HG03066 (cell line): ENCODE results near the gene TRIM9.

Experiments used
- ATAC-seq: cut with Tn5 transposase; IDR thresholded peaks from one replicate; pipeline ENCODE4 v1.9.1; 2021; ENCODE audit warnings: low read depth; ENCODE audit not compliant: unreplicated experiment

Gene TRIM9

GRCh38 chr14:51094901-51095853, at the start of gene TRIM9:
TSS of gene TRIM9 (minus strand) at chr14:51095105. CDS start at chr14:51094939, 166 bp downstream.
- peak; percentile 98 for ATAC-seq

GRCh38 chr14:51140856-51141255, 46.0 kb upstream of the TRIM9 start:
- no peak for ATAC-seq

- no peak for ATAC-seq
Observed at GRCh38 chr14:51140338-51140737, 45.4 kb upstream of the TRIM9 start.

- no peak for ATAC-seq
Observed at GRCh38 chr14:51139121-51139681, 44.3 kb upstream of the TRIM9 start.

GRCh38 chr14:51138404-51139103, 43.6 kb upstream of the TRIM9 start:
- ATAC-seq = no peak

GRCh38 chr14:51131516-51131915, 36.6 kb upstream of the TRIM9 start:
- no peak for ATAC-seq

GRCh38 chr14:51129130-51129529, 34.2 kb upstream of the TRIM9 start:
- no peak for ATAC-seq

- ATAC-seq = no peak
Observed at GRCh38 chr14:51124029-51124428, 29.1 kb upstream of the TRIM9 start.

GRCh38 chr14:51121096-51121495, 26.2 kb upstream of the TRIM9 start:
- no peak for ATAC-seq

- ATAC-seq = no peak
Observed at GRCh38 chr14:51119411-51120051, 24.6 kb upstream of the TRIM9 start.

- ATAC-seq = no peak
Observed at GRCh38 chr14:51118993-51119392, 24.1 kb upstream of the TRIM9 start.

- ATAC-seq = no peak
Observed at GRCh38 chr14:51117593-51117992, 22.7 kb upstream of the TRIM9 start.

GRCh38 chr14:51116682-51117081, 21.8 kb upstream of the TRIM9 start:
- no peak for ATAC-seq

GRCh38 chr14:51109651-51110050, 14.7 kb upstream of the TRIM9 start:
- no peak for ATAC-seq

- no peak for ATAC-seq
Observed at GRCh38 chr14:51107801-51108200, 12.9 kb upstream of the TRIM9 start.

- no peak for ATAC-seq
Observed at GRCh38 chr14:51104467-51104866, 9.6 kb upstream of the TRIM9 start.

- no peak for ATAC-seq
Observed at GRCh38 chr14:51097287-51097686, 2.4 kb upstream of the TRIM9 start.

- no peak for ATAC-seq
Observed at GRCh38 chr14:51096870-51097269, 2.0 kb upstream of the TRIM9 start.

- no peak for ATAC-seq
Observed at GRCh38 chr14:51095854-51096823, 1.2 kb upstream of the TRIM9 start.
